NB4 (cell line): ENCODE data around the gene KRT2.

Source experiments
- DNase-seq: peaks from one replicate; pipeline ENCODE4 v3.0.0; 2010; ENCODE audit warnings: low read depth
- H3K4me3 ChIP-seq: one replicate; pipeline ENCODE4 v1.5.1; 2011; ENCODE audit warnings: mild to moderate bottlenecking, low read depth, low read length, moderate library complexity
- CTCF ChIP-seq: IDR thresholded peaks from one replicate; pipeline ENCODE4 v1.5.1; 2012; ENCODE audit warnings: low read depth, low read length
- MYC ChIP-seq: IDR thresholded peaks from 2 replicates; pipeline ENCODE4 v1.6.1; 2011; ENCODE audit warnings: low read depth, low read length
- POLR2A ChIP-seq: IDR thresholded peaks from 2 replicates; pipeline ENCODE4 v1.6.1; 2011; ENCODE audit warnings: mild to moderate bottlenecking; ENCODE audit not compliant: insufficient read length; ENCODE audit errors: extremely low read depth
- TF ChIP-seq, protein P1 (sequence below): IDR thresholded peaks from 2 replicates; pipeline ENCODE4 v1.6.1; 2011; ENCODE audit warnings: low read depth, low read length

The KRT2 gene

GRCh38 chr12:52641468-52641867 lies 10.5 kb downstream of the KRT2 start:
- H3K4me3 ChIP-seq = no peak overlapping the region
- TF ChIP-seq MYC = no peak
- no peak for TF ChIP-seq CTCF
- TF ChIP-seq POLR2A = no peak
- TF ChIP-seq, protein P1, sequence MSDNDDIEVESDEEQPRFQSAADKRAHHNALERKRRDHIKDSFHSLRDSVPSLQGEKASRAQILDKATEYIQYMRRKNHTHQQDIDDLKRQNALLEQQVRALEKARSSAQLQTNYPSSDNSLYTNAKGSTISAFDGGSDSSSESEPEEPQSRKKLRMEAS = no peak
- no peak for DNase-seq

DNA sequence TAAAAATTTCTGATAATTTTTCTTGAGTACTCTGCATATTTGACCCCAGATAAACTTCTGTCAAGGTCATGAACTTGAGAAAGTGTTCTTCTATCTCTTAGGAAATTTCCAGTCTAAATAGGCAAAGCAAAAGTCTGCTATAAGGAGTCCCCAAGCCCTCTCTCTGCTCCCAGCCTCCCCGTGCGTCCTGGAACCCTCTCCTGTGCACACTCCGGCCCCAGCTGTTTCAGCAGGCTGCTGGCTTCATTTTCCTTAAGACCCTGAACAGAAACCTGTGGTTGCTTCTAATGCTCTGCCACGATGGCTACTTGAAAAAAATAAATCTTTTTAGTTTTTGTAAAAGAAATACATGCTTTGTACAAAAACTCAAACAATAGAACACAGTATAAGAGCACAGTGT lies 14.7 kb downstream of the KRT2 start:
- TF ChIP-seq CTCF (no peak), MYC (no peak), POLR2A (no peak)
- TF ChIP-seq, protein P1 = no peak
- DNase-seq = no peak
- H3K4me3 ChIP-seq = no peak overlapping the region

GRCh38 chr12:52636592-52637258 lies 15.3 kb downstream of the KRT2 start:
- TF ChIP-seq, protein P1 = no peak
- TF ChIP-seq POLR2A (no peak), CTCF (no peak)
- no peak overlapping the region for H3K4me3 ChIP-seq
- DNase-seq = no peak

DNA sequence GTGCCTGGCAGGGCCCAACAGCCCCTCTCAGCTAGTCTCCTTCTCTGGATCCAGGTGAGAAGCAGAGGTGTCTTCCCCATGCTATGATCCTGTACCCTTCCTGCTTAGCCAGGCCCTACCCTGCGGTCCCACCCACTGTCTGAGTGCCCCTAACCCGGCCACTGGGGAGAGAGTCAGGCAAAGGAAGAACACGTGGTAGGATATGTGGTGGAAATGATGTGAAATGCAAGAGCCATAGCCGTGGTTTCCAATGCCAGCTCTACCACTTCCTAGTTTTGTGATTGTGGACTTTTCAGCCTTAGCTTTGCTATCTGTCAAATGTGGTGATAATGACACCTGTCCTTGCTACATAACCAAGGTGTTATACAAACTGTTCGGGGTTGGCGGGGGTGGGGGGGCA lies 15.8 kb downstream of the KRT2 start:
- H3K4me3 ChIP-seq = no peak overlapping the region
- TF ChIP-seq, protein P1 = 0 out of 2 replicates have a peak, but pooled peaks have one; percentile 35
- TF ChIP-seq POLR2A (no peak), MYC (no peak)
- DNase-seq = no peak

DNA sequence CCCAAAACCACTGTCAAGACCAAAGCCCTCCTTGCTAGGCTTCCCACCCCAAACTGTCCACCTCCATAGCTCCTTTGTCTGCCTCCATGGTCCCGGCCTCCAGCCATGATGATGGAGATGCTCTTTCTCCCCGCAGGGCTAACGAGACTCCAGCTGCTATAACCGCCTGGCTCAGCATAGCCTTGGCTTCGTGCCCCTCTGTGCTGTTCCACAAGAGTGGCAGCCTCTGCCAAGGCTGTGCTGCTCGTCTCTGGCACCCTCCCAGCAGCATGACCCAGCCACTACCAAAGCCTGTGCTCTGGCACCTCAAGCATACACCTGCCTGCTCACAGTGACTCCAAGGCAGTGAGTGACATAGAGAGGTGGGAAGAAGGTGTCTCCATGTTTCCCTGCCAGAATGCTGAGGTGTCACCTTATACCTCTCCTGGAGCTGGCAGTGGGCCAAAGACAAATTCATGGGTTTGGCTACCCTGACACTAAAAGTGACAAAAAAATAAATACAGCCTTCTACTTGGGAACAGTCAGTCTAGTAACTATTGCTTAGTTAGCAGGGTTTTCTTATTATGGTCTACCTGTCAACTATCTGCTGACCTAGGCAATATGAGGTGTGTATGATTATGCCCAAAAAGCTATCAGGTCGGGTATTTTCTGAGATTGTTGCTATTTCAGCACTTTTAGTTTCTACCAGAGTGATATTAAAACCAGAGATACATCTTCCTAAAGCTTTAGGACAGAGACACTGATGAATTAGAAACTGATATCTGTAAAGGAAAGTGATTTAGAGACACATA lies 17.6 kb downstream of the KRT2 start:
- DNase-seq = no peak
- TF ChIP-seq, protein P1 = no peak
- no peak for TF ChIP-seq CTCF
- TF ChIP-seq POLR2A = no peak
- no peak for TF ChIP-seq MYC
- no peak overlapping the region for H3K4me3 ChIP-seq

- DNase-seq = peak; percentile 39
- H3K4me3 ChIP-seq = no peak overlapping the region
- TF ChIP-seq CTCF = no peak
- TF ChIP-seq, protein P1 = peak; percentile 37; the same call in 1 of the 2 replicates
These were observed 18.6 kb downstream of the KRT2 start for GRCh38 chr12:52633383-52633782.
